ENCODE results near the gene HIP1.

The HIP1 gene

DNA sequence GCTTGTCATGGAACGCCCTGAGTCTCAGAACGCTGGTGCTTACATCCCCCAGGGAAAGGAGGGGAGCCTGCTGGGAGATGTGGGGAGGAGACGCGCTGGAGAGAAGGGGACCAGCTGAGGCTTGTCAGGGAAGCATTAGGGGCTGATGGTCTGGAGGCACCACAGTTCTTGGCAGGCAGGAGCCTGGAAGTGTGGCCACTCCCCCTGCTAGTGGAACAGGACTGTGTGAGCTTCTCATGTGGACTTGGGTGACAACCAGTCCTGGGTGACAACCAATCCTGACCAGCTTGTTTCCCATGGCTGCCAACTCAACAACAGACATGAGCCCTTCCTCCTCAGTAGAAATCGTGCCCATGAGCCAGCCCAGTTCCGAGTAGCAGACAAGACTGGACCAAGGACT, 158.8 kb downstream of the HIP1 start:
- TF ChIP-seq, protein P1, sequence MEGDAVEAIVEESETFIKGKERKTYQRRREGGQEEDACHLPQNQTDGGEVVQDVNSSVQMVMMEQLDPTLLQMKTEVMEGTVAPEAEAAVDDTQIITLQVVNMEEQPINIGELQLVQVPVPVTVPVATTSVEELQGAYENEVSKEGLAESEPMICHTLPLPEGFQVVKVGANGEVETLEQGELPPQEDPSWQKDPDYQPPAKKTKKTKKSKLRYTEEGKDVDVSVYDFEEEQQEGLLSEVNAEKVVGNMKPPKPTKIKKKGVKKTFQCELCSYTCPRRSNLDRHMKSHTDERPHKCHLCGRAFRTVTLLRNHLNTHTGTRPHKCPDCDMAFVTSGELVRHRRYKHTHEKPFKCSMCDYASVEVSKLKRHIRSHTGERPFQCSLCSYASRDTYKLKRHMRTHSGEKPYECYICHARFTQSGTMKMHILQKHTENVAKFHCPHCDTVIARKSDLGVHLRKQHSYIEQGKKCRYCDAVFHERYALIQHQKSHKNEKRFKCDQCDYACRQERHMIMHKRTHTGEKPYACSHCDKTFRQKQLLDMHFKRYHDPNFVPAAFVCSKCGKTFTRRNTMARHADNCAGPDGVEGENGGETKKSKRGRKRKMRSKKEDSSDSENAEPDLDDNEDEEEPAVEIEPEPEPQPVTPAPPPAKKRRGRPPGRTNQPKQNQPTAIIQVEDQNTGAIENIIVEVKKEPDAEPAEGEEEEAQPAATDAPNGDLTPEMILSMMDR (IDR thresholded peaks at IDR 0.05): no peak

DNA sequence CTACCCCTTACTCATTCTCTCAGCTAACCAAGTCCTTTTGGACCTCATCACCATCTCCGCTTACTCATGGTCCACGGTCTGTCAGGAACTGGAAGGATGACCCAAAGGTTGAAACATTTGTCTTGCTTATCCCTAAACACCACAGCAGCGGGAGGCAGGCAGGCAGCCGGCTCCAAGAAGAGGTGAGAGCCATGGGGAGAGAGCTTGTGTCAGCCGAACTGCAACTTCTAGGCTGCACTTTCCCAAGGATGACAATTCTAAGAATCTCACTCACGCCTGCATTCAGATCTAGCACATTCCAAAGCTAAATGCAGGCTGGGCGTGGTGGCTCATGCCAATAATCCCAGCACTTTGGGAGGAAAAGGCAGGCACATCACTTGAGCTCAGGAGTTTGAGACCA, 160.7 kb downstream of the HIP1 start:
- TF ChIP-seq, protein P1 (IDR thresholded peaks at IDR 0.05): no peak

DNA sequence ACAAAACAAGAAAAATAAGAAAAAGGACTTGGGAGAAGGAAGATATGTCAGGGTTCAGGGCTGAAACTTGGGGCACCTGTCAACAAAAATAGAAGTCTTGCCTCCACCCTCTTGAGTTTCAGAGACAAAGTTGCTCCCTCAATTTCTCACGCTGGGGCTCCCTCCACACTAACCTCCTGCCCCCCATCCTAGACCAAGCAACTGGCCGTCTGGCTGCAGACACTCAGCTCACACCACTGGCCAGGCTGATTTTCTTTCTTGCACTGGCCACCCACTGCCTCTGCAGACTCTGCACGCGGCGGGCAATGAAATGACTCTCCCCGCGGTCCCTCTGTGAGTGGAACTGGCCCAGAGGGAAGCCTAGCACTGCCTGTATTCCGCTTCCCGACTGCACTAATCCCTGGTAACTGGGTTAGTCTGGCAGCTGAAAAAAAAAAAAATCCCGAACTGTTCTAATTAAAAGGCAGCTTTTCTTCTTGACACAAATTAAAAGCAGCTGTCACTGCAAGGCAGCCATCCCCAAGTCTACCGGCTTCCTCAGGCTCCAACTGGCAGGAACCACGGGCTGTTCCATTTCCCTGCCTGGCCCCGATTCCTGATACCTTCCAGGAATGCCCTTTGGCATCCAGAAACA, 163.1 kb downstream of the HIP1 start:
- TF ChIP-seq, protein P1 (IDR thresholded peaks at IDR 0.05): no peak

DNA sequence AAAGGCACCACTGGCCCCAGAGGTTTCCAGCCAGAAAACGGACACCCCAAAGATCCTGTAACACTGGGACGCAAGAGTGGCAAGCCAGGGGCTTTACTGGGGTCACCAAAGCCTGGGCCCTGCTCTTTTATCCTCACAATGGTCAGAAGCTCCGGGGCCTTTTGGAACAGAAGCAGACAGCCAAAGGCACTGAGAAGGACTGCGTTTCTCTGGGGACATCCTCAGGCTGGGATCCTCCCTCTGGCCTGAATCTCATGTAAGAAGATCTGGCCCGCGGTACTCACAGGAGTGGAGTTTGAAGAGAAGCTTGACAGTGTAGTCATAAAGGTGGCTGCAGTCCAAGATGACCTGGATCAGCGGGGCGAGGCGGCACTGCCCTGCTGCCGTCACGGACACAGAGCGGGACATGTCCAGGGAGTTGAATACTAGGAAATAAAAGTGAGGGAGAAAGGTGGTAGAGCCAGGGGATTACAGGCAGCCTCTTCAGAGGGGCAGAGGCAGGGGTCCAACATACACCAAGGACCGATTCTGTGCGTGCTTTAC, 165.2 kb downstream of the HIP1 start:
- TF ChIP-seq, protein P1 (IDR thresholded peaks at IDR 0.05): no peak

DNA sequence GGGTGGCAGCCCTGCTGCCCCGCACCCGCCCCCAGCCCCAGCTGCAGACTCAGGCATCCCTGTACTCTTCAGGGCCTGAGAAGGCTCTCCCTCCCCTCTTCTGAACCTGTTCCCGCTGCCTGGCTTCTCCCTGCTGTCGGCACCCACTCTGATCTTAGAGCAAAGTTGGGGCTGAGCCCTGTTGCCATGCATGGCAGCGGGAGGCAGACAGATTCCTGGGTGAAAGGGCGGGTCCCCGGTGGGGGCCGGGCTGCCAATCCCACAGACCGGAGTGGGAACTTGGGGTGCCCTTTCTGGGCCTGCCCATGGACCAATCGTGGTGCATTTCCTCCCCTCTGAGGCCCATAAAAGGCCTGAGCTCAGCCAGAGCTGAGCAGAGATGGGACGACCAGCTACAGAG, 165.9 kb downstream of the HIP1 start:
- TF ChIP-seq, protein P1 (IDR thresholded peaks at IDR 0.05): no peak

DNA sequence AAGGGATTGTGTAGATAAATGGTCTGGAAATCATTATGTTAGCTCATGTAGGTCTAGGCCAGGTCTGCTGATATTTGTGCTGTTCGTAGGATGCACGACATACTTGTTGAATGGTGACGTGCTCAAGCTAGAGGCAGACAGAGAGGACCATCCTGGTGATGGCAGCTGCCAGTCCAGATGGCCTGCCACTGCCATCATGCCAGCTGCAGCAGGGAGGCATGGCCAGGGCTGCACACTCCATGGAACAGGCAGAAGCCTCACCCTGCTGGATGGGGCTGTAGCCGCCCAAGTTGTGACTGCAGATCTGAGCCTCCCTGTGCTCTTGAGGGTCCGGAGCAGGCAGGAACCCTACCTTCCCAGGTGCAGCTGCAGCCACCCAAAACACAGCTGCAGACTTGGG, 166.3 kb downstream of the HIP1 start:
- TF ChIP-seq, protein P1 (IDR thresholded peaks at IDR 0.05): no peak

DNA sequence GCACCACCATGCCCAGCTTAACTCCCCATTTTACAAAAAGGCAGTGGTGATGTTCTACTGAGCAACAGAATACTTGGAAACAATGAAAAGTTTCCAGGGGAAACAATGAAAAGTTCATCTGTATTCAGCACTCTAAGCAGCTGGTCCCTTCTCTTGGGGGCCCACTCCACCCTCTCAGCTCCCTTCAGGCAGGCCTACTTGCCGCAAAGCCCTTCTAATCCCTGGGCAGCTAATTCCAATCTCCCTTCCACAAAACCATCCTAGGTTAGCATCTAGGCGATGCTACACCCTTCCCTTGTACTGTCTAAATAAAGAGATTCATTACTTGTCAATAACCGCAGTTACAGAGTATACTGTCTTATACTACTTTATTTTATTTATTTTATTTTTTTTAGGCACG, 167.5 kb downstream of the HIP1 start:
- TF ChIP-seq, protein P1 (IDR thresholded peaks at IDR 0.05): no peak

Data from LNCAP (cell line).